ENCODE results near the gene KRTAP2-4.
"Not testable (repeated sequence)": the region's sequence is repeated elsewhere in the genome, so short reads cannot be mapped to it uniquely, and the experiment has no call there.

KRTAP2-4 gene

DNA sequence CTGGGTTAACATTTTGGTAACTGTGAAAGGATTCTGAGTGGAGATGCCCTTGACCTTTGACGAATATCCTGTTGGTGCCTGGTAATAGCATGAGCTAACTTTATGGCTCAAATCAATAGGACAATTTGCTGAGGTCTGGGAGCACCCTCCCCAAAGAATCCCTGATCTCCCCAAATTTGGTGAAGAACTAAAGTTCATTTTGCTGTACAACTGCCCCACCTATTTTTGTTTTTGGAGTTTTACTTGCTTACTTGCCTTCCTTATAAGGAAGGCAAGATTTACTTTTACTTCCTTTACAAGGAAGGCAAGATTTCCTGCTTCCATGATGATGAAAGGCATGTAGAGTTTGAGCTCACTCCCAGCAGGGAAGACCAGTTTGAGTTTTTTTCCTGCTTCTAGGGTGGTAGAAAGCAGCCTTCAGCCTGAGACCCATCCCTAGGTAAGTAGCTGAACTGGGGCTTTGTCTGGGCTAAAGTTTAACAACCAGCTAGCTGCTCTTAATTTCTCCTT lies 42.3 kb upstream of the KRTAP2-4 start:
- no peak overlapping the region for H2AFZ ChIP-seq (ENCODE audit: low read depth, low read length, severe bottlenecking)
- no peaks in the 10 kb centered on the region for H3F3A ChIP-seq (ENCODE audit: insufficient read depth)
- H3K36me3 ChIP-seq (ENCODE audit: low read length), result no peaks in the 10 kb centered on the region
- TF ChIP-seq CTCF (IDR thresholded peaks at IDR 0.05; ENCODE audit: insufficient read depth, low read length, poor library complexity, severe bottlenecking), result no peak
- no peak for TF ChIP-seq EZH2phosphoT487 (conservative IDR thresholded peaks at IDR 0.05; ENCODE audit: low read length)
- H3K9me3 ChIP-seq (ENCODE audit: insufficient read depth, low read length), result peaks cover 7% of the 10 kb centered on the region; the same call in 1 of the 2 replicates
- H3K4me3 ChIP-seq (ENCODE audit: insufficient read depth, low read length, poor library complexity, severe bottlenecking), result no peak overlapping the region
- no peak overlapping the region for H3K4me2 ChIP-seq (ENCODE audit: low read depth, low read length, poor library complexity, severe bottlenecking)
- no peaks in the 10 kb centered on the region for H3K79me2 ChIP-seq (ENCODE audit: insufficient read depth, low read length)
- no peak overlapping the region for H3K9ac ChIP-seq (ENCODE audit: low read length)
- no peak overlapping the region for H3K27ac ChIP-seq (ENCODE audit: low read depth, low read length)
- no peaks in the 10 kb centered on the region for H3K9me2 ChIP-seq (replicated peaks; ENCODE audit: insufficient read depth, low read length)
- no peaks in the 10 kb centered on the region for H4K20me1 ChIP-seq (ENCODE audit: low read depth, low read length)
- no peaks in the 10 kb centered on the region for H3K27me3 ChIP-seq (ENCODE audit: low read length)

- H3K9ac ChIP-seq (ENCODE audit: low read length); H3K27me3 ChIP-seq (ENCODE audit: low read length); H3K27ac ChIP-seq (ENCODE audit: low read depth, low read length); H3K9me3 ChIP-seq (ENCODE audit: insufficient read depth, low read length); H4K20me1 ChIP-seq (ENCODE audit: low read depth, low read length); H3K4me2 ChIP-seq (ENCODE audit: low read depth, low read length, poor library complexity, severe bottlenecking); H3K79me2 ChIP-seq (ENCODE audit: insufficient read depth, low read length); H3K4me3 ChIP-seq (ENCODE audit: insufficient read depth, low read length, poor library complexity, severe bottlenecking); H2AFZ ChIP-seq (ENCODE audit: low read depth, low read length, severe bottlenecking); H3F3A ChIP-seq (ENCODE audit: insufficient read depth); H3K9me2 ChIP-seq (replicated peaks; ENCODE audit: insufficient read depth, low read length); H3K36me3 ChIP-seq (ENCODE audit: low read length): not testable (repeated sequence)
Measured at GRCh38 chr17:41105347-41105746, 39.7 kb upstream of the KRTAP2-4 start, which contains the start of gene KRTAP4-9. Gene KRTAP4-9, plus strand, starts transcription at chr17:41105389. Its CDS starts 0 bp downstream, at chr17:41105389.

DNA sequence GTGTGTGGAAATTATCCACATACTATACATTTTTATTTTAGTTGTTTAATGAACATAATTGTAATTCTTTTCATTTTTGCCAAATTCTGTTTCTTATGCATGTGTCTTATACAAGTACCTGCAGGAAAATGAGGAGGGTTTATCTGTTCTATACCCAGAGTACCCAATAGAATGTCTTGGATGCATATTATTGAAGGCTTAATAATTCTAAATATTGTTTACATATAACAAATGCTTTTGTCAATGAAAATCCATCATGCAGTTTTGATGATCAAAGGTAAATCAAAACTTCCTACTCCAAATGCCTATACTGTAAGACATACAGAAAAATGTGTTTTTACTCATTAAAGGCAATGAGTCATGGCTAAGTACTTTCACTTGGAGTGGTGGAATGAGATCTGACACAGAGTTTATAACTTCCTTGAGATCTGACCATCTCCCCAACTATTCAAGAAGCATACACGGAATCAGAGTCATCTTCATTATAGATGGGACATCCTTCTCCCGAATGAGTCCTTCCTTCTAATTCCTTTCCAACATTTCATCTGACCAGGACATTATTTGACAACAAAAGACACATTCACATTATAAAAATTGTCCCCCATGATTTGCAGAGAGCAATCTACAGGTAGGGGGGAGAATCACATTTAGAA lies 38.8 kb upstream of the KRTAP2-4 start:
- not testable (repeated sequence) for H3F3A ChIP-seq (ENCODE audit: insufficient read depth); H3K27me3 ChIP-seq (ENCODE audit: low read length); H3K9me3 ChIP-seq (ENCODE audit: insufficient read depth, low read length); H4K20me1 ChIP-seq (ENCODE audit: low read depth, low read length); H3K36me3 ChIP-seq (ENCODE audit: low read length); H3K9me2 ChIP-seq (replicated peaks; ENCODE audit: insufficient read depth, low read length); H3K4me3 ChIP-seq (ENCODE audit: insufficient read depth, low read length, poor library complexity, severe bottlenecking); H3K9ac ChIP-seq (ENCODE audit: low read length); H3K79me2 ChIP-seq (ENCODE audit: insufficient read depth, low read length); H3K4me2 ChIP-seq (ENCODE audit: low read depth, low read length, poor library complexity, severe bottlenecking); H2AFZ ChIP-seq (ENCODE audit: low read depth, low read length, severe bottlenecking); H3K27ac ChIP-seq (ENCODE audit: low read depth, low read length)

- Histone ChIP-seq H3K36me3 (ENCODE audit: low read length) (no peaks in the 10 kb centered on the region), H3K79me2 (ENCODE audit: insufficient read depth, low read length) (no peaks in the 10 kb centered on the region), H3K9me2 (replicated peaks; ENCODE audit: insufficient read depth, low read length) (no peaks in the 10 kb centered on the region), H3K4me2 (ENCODE audit: low read depth, low read length, poor library complexity, severe bottlenecking) (no peak overlapping the region), H3K27ac (ENCODE audit: low read depth, low read length) (no peak overlapping the region), H3K27me3 (ENCODE audit: low read length) (no peaks in the 10 kb centered on the region), H3K4me3 (ENCODE audit: insufficient read depth, low read length, poor library complexity, severe bottlenecking) (no peak overlapping the region), H3F3A (ENCODE audit: insufficient read depth) (no peaks in the 10 kb centered on the region), H3K9me3 (ENCODE audit: insufficient read depth, low read length) (no peaks in the 10 kb centered on the region), H4K20me1 (ENCODE audit: low read depth, low read length) (no peaks in the 10 kb centered on the region), H3K9ac (ENCODE audit: low read length) (no peak overlapping the region), H2AFZ (ENCODE audit: low read depth, low read length, severe bottlenecking) (no peak overlapping the region)
- TF ChIP-seq EZH2phosphoT487 (conservative IDR thresholded peaks at IDR 0.05; ENCODE audit: low read length) (no peak), CTCF (IDR thresholded peaks at IDR 0.05; ENCODE audit: insufficient read depth, low read length, poor library complexity, severe bottlenecking) (no peak)
Measured at GRCh38 chr17:41103896-41104295, 38.2 kb upstream of the KRTAP2-4 start.
